GM19025 (cell line): ENCODE measurements around the gene EDA.

ENCODE experiments used
- ATAC-seq: cut with Tn5 transposase; IDR thresholded peaks from one replicate; pipeline ENCODE4 v1.9.1; 2021; ENCODE audit warnings: mild to moderate bottlenecking, low read depth, moderate library complexity; ENCODE audit not compliant: unreplicated experiment

The EDA gene

DNA sequence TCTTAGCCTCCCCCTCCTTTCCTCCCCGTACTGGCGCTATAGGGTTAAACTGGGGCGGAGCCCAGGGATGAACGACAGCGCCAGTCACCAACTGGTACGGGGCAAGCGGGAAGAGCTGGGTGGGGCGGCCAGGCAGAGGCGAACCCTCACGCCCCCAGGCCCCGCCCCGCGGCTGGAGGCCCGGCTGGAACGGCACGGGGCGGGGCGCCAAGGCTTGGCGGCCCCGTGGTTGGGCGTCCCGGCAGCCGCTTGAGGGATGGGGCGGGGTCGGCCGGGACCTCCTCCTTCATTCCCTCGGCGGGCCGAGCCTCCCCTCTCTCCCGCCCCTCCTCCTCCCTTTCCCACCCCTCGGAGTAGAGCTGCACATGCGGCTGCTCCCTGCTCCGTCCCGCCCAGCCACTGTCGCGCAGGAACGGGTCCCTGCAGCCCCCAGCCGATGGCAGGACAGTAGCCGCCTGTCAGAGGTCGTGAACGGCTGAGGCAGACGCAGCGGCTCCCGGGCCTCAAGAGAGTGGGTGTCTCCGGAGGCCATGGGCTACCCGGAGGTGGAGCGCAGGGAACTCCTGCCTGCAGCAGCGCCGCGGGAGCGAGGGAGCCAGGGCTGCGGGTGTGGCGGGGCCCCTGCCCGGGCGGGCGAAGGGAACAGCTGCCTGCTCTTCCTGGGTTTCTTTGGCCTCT is at the start of gene EDA:
EDA (plus strand) TSS at position 335 of the 678 bp plus-strand sequence.
- ATAC-seq = peak; percentile 91

GRCh38 chrX:69568828-69569227 is 47.1 kb upstream of the EDA start:
- no peak for ATAC-seq

DNA sequence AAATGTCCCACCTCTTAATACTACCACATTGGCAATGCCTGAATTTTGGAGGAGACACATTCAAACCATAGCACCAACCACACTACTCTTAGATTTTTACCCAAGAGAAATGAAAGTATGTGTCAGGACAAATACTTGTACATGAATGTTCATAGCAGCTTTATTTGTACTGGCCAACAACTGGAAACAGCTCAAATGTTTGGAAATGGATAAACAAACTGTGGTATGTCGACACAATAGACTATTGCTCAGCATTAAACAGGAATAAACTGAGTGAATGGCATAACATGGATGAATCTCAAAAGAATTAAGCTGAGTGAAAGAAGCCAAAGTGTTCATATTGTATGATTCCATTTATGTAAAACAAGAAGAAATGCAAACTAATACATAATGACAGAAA is 18.5 kb upstream of the EDA start:
- ATAC-seq = no peak

DNA sequence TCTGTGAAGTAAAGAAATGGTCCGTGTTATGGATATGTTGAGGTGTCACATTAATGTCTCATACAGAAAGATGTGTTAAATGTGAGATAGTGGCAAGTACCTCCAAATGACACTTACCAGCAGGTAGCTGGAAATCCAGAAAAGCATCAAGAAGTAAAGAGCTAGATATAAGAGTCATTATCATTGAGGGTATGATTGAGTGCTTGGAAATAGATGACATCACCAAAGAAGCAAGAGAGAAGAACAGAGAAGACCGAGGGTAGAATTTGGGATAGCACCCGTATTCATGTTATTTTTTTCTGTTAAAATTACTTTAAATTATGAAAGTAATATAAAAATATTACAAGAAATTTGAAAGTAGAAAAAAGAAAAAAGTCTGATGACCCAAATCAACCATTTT is 15.7 kb upstream of the EDA start:
- ATAC-seq = no peak

DNA sequence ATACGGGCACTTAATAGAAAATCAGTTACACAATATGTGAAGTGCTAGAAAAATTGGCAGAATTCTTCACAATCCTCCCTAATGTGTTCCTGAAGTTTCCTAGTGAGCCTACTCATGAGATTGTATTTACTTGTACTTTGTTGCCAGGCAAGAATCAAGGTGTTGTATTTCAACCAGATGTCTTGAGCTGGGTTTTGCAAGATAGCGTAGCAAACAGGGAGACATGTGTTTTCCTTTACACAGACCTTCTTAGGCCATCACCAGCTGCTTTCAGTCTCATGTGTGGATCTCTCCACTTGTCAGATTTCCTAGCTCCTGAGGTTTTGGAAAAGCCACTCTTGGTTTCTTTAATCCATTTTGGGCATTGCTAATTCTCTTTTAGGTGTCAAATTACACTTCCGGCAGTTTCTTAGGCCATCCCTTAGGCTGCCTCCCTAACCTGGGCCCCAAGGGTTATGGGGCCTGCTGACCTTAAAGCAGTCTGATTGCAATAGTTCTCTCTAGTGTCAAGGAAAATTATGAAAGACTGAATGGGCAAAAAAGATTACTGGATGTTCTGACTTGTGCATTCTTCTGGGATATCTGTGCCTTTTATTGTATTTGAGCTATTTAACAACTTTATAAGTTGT is 12.2 kb upstream of the EDA start:
- no peak for ATAC-seq

DNA sequence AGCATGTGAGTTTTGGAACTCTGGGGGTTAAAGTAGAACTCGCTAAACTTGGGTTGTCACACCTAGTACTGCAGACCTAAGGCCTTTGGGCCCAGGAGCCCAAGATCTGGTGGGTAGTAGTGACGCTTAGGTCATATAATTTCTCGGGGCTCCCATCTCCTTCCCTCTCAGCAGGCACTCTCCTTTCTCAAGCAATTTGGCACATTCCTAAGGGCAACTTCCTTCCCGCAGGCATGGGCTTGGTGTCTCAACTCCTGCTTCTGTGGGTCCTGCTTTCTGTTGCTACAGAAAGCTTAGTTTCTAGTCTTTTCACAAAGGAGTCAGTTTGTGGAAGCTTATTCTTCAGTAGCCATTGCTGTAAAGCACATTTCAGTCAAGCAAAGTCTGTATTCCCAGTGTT is 10.4 kb upstream of the EDA start:
- no peak for ATAC-seq

DNA sequence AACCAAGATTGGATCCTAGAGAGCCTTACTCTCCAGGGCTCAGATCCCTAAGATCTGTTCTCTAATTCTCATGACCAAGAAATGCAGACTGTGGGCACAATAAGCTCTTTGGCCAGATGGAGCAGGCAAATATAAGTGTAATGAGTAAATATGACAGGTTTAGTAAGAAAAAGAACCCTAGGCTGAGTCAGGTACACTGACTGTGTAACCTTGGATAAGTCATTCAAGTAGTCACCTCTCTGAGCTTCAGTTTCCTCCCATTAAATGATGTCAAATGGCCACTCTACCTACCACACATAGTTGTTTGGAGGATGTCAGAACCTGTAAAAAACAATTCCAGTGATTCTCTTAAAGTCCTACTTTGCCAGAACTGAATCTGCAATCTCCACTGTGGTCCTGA is 8.3 kb upstream of the EDA start:
- ATAC-seq = no peak

DNA sequence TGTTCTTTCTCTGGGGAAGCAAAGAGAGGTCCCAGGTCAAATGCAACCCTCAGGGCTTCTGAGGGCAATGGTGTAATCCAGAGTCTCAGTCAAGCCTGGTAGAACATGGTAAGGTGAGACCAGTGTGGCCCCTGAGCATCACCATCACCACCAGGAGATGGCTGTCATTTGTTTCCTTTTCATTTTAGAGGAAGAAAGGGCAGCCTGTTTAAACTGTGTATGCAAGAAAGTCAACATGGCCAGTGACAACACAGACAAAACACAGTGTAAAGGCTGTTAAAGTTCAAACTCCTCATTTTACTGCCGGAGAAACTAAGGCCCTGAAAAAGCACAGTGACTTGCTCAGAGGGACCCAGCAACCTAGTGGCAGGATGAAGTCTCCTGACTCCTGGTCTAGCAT is 2.0 kb upstream of the EDA start:
- no peak for ATAC-seq

GRCh38 chrX:69614886-69615285 is 1.0 kb upstream of the EDA start:
- ATAC-seq = no peak

- ATAC-seq = no peak
These were observed 571 bp upstream of the EDA start for GRCh38 chrX:69615342-69615741.

GRCh38 chrX:69616457-69617203 is 717 bp downstream of the EDA start:
- ATAC-seq = no peak

DNA sequence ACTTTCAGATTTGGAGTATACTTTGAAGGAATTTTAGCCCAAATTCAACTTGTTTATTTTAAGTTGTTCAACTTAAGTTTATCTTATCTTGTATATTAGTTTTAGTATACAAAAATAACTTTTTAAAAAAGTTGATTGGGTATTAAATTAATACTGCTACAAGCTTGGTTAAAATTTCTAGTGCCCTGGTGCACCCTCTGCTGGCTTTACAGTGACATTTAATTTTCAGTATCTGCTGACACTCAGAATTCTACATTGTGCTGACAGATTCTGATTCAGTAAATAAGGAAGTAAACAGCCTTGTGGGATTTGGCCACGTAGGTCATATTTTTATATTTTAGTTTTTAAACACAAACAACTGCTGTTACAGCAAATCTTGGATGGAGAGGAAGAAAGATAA is 2.9 kb downstream of the EDA start:
- no peak for ATAC-seq

GRCh38 chrX:69626129-69626528 is 10.2 kb downstream of the EDA start:
- no peak for ATAC-seq

DNA sequence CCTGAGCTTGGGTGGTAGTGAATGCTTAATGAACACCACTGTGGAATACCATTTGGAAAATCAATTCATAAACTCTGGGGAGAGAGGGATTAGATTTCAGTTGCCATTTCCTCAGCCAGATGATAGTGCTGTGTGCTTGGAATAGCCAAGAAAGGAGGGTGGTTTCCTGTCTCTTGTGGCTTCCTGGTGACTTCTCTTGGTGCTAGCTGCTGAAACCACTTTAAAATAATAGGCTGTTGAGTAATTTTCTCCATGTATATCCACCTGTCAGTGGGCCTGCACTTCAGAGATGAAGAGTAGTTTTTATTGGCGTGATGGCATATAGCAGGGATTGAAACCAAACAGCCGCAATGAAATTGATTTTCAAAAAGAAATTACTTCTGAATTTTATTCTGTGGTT is 11.8 kb downstream of the EDA start:
- no peak for ATAC-seq

DNA sequence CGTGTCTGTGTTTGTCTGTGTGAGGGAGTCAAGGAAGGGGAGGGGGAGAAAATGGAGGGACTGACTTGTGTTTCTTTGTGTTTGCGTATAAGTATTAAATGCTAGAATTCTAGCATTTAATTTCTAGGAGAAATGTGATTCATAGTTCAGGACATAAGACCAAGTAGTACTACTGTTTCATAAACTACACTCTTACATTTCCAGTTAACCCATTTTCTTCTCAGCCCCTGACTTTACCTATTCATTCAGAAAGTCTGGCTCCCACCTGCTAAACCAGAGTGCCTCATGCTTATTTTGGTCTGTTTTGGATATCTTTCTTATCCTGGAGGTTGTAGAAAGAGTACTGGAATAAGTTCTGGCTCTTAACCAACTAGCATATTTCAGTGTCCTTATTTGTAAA is 14.2 kb downstream of the EDA start:
- no peak for ATAC-seq

DNA sequence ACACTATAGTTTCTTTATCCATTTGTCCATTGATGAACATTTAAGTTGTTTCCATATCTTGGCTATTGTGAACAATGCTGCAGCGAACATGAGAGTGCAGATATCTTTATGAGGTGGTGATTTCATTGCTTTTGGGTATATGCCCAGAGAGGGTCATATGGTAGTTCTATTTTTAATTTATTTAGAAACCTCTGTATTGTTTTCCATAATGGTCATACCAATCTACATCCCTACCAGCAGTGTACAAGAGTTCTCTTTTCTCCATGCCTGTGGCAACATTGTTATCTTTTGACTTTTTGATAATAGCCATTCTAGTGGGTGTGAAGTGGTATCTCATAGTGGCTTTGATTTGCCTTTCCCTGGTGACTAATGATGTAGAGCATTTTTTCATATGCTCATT is 48.8 kb downstream of the EDA start:
- no peak for ATAC-seq

GRCh38 chrX:69670001-69670555 is 54.2 kb downstream of the EDA start:
- no peak for ATAC-seq

DNA sequence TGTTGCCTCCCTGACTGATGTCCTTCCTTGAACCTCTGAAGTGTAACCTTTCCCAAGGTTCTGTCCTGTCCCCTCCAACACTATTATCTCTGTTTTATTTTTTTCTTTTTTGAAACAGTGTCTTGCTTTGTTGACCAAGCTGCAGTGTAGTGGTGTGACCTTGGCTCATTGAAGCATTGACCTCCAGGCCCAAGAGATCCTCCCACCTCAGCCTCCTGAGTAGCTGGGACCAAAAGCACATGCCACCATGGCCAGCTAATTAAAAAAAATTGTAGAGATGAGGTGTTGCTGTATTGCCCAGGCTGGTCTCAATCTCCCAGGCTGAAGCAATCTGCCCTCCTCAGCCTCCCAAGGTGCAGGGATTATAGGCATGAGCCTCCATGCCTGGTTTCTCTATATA is 59.0 kb downstream of the EDA start:
- no peak for ATAC-seq

DNA sequence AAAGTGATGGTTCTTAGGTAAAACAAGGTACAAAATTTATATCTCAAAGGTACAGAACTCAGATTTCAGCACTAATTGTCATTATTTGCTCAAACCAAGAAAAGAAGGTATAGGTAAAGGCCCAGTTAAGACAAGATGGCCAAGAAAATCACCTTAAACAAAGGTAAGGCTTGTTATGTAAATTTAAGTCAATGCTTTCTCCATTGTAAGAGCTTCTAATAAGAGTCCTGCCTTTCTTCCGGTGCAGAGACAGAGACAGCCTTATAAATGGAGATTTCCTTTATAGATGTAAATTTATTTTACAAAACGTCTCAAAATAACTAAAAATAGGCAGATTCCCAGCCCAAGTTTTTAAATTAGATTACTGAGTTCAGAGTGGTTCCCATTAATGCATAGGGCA is 89.9 kb downstream of the EDA start:
- ATAC-seq = no peak

- no peak for ATAC-seq
These were observed 102.2 kb downstream of the EDA start for GRCh38 chrX:69718102-69718501.

- no peak for ATAC-seq
These were observed 108.4 kb downstream of the EDA start for GRCh38 chrX:69724307-69724706.

DNA sequence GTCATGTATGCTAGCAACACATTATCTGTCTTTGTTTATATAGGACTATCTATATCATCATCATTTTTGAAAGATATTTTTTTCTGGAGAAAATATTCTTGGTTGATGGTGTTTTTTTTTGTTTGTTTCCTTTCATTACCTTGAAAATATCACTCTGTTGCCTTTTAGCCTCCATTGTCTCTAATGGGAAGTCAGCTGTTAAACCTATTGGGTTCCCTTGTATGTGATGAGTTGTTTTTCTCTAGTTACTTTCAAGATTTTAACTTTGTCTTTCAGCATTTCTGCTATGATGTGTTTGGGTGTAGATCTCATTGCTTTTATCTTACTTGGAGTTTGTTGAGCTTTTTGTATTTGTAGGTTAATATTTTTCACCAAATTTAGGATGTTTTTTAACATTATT is 124.4 kb downstream of the EDA start:
- no peak for ATAC-seq
